ENCODE data around the gene TSC1. TPM values are rescaled to one million over a fixed set of nuclear protein-coding genes. Genes with fewer than 3 reads are reported as not detected.

TSC1 gene
- total RNA-seq, 1 experiment from 2014 or later: 19.3 TPM

DNA sequence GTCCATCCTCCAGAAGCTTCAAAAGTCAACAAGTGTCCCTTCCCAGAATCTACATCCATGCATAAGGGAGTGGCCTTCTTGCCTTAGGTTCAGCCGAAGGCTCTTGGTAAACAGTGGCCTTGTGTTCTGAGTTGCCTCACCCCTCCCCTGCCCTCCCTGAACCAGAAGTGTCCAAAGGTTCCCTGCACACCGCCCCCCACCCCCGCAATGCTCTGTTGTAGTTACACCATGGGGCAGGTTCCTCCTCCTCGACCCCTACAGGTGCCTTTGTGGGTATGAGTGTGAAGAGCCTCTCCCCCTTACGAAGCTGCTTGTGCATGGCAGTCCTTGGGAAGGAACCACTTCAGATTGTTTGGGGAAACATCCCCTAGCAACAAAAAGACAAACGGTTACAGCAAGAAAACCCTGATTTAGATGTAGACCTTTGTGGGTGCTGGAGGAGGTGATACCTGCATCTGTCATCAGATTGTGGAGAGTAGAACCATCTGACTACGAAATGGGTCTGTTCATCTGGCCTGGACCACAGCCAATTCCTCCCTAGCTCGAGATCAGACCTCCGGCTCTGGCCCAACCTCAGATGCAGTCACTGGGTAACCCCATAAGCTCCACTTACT, 58.6 kb downstream of the TSC1 start:
- ATAC-seq (no peak), DNase-seq (no peak)
- Histone ChIP-seq H3K27ac (ENCODE audit: low read length) (no peak overlapping the region), H3K27me3 (ENCODE audit: low read length) (no peaks in the 10 kb centered on the region), H3K9me2 (replicated peaks; ENCODE audit: low read length) (no peaks in the 10 kb centered on the region), H3K9ac (ENCODE audit: low read length) (no peak overlapping the region), H3K79me2 (ENCODE audit: low read length) (no peaks in the 10 kb centered on the region), H3K4me1 (ENCODE audit: insufficient read depth, low read length) (no peaks in the 10 kb centered on the region), H3K4me2 (ENCODE audit: low read length) (no peak overlapping the region), H3K4me3 (ENCODE audit: low read length) (no peak overlapping the region), H2AFZ (ENCODE audit: low read length) (no peak overlapping the region), H3K9me3 (ENCODE audit: low read length) (no peaks in the 10 kb centered on the region), H4K20me1 (ENCODE audit: low read length) (no peaks in the 10 kb centered on the region), H3K36me3 (ENCODE audit: low read depth, low read length) (no peaks in the 10 kb centered on the region), H3F3A (ENCODE audit: low read length, unreplicated experiment) (no peaks in the 10 kb centered on the region)
- ChIA-PET CTCF (no interaction called here), POLR2A (ENCODE audit: unreplicated experiment) (no interaction called here)
- intact Hi-C loops (cut with micrococcal nuclease): no loop called here
- TF ChIP-seq, protein P1, sequence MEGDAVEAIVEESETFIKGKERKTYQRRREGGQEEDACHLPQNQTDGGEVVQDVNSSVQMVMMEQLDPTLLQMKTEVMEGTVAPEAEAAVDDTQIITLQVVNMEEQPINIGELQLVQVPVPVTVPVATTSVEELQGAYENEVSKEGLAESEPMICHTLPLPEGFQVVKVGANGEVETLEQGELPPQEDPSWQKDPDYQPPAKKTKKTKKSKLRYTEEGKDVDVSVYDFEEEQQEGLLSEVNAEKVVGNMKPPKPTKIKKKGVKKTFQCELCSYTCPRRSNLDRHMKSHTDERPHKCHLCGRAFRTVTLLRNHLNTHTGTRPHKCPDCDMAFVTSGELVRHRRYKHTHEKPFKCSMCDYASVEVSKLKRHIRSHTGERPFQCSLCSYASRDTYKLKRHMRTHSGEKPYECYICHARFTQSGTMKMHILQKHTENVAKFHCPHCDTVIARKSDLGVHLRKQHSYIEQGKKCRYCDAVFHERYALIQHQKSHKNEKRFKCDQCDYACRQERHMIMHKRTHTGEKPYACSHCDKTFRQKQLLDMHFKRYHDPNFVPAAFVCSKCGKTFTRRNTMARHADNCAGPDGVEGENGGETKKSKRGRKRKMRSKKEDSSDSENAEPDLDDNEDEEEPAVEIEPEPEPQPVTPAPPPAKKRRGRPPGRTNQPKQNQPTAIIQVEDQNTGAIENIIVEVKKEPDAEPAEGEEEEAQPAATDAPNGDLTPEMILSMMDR (conservative IDR thresholded peaks at IDR 0.05; ENCODE audit: low read depth, low read length): no peak
- TF ChIP-seq EZH2phosphoT487 (IDR thresholded peaks at IDR 0.05; ENCODE audit: borderline replicate concordance, low read length) (no peak), EZH2 (IDR thresholded peaks at IDR 0.05; ENCODE audit: low read length, unreplicated experiment) (no peak)
- no TSS peak for BruUV-seq (replicated peaks)

DNA sequence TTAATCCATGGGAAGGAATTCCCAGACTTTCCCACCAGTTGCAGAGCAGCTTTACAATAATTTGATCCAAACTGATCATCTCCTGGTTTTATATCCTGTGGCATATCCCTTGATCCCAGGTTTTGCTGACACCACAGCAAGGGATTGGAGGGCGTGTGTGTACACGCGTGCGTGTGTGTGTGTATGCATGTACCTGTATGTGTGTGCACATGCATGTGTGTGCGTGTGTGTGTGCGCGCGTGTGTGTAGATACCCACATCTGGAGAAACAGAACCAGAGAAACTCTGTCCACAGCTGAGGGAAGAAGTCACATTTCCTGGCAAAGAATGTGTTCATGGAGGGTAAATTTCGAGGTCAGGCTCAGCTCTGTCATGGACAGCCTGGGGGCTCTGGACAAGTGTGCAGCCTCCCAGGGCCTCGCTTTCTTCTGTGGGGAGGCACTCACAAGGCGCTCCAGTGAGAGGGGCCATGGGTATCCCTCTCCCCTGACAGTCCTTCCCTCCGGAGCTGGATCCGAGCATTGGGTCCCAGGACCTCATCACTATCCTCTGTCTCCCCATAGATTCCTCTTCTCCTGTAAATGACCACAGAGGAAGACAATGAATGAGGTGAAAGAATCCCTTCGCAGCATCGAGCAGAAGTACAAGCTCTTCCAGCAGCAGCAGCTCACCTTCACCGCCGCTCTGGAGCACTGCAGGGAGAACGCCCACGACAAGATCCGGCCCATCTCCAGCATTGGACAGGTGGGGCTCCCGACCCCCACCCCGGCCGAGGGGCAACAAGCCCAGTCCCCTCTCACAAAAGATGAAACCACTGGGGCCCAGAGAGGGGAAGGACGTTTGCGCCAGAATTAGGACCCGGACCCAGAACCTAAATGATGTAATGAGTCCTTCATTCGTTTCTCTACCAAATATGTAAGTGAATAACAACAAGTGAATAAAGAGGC, 60.8 kb downstream of the TSC1 start:
- Histone ChIP-seq H3K4me1 (ENCODE audit: insufficient read depth, low read length) (peaks cover 4% of the 10 kb centered on the region; the same call in 1 of the 2 replicates), H3K36me3 (ENCODE audit: low read depth, low read length) (no peaks in the 10 kb centered on the region), H3K9ac (ENCODE audit: low read length) (no peak overlapping the region), H3F3A (ENCODE audit: low read length, unreplicated experiment) (no peaks in the 10 kb centered on the region), H3K27me3 (ENCODE audit: low read length) (no peaks in the 10 kb centered on the region), H4K20me1 (ENCODE audit: low read length) (no peaks in the 10 kb centered on the region), H2AFZ (ENCODE audit: low read length) (no peak overlapping the region), H3K79me2 (ENCODE audit: low read length) (no peaks in the 10 kb centered on the region), H3K9me2 (replicated peaks; ENCODE audit: low read length) (no peaks in the 10 kb centered on the region), H3K4me2 (ENCODE audit: low read length) (no peak overlapping the region), H3K9me3 (ENCODE audit: low read length) (no peaks in the 10 kb centered on the region), H3K27ac (ENCODE audit: low read length) (no peak overlapping the region), H3K4me3 (ENCODE audit: low read length) (no peak overlapping the region)
- TF ChIP-seq EZH2 (IDR thresholded peaks at IDR 0.05; ENCODE audit: low read length, unreplicated experiment): no peak
- TF ChIP-seq, protein P1 (conservative IDR thresholded peaks at IDR 0.05; ENCODE audit: low read depth, low read length): no peak
- no peak for TF ChIP-seq EZH2phosphoT487 (IDR thresholded peaks at IDR 0.05; ENCODE audit: borderline replicate concordance, low read length)
- no TSS peak for BruUV-seq (replicated peaks)
- POLR2A ChIA-PET (ENCODE audit: unreplicated experiment): no interaction called here
- CTCF ChIA-PET: no interaction called here
- no peak for DNase-seq
- ATAC-seq: no peak
- intact Hi-C loops (cut with micrococcal nuclease): no loop called here

DNA sequence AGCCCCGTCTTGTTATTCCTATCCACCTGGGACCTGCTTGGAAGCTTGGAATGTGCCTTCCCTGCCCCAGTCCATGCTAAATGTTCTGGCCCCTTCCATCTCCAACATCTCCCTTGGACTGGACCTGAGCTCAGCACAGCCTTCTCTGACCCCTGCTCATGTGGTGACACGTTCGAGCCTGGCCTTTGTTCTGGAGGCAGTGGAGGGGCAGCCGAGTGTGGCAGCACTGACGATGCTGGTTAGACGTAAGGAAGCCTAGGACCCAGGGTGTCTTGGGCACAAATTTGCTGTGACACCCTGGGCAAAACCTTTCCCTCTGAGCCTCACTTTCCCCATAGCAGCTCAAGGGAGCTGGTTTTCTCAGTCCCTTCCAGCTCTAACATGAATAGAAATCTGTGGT, 61.8 kb downstream of the TSC1 start:
- DNase-seq (no peak), ATAC-seq (no peak)
- H3K27ac ChIP-seq (ENCODE audit: low read length): no peak overlapping the region
- no peaks in the 10 kb centered on the region for H3F3A ChIP-seq (ENCODE audit: low read length, unreplicated experiment)
- H3K27me3 ChIP-seq (ENCODE audit: low read length): no peaks in the 10 kb centered on the region
- BruUV-seq (replicated peaks): no TSS peak
- H3K4me3 ChIP-seq (ENCODE audit: low read length): no peak overlapping the region
- H3K36me3 ChIP-seq (ENCODE audit: low read depth, low read length): no peaks in the 10 kb centered on the region
- no peak for TF ChIP-seq EZH2phosphoT487 (IDR thresholded peaks at IDR 0.05; ENCODE audit: borderline replicate concordance, low read length)
- no peak for TF ChIP-seq EZH2 (IDR thresholded peaks at IDR 0.05; ENCODE audit: low read length, unreplicated experiment)
- TF ChIP-seq, protein P1 (conservative IDR thresholded peaks at IDR 0.05; ENCODE audit: low read depth, low read length): no peak
- ChIA-PET CTCF (no interaction called here), POLR2A (ENCODE audit: unreplicated experiment) (no interaction called here)
- H3K4me1 ChIP-seq (ENCODE audit: insufficient read depth, low read length): peaks cover 4% of the 10 kb centered on the region; the same call in 1 of the 2 replicates
- H4K20me1 ChIP-seq (ENCODE audit: low read length): no peaks in the 10 kb centered on the region
- no peaks in the 10 kb centered on the region for H3K9me2 ChIP-seq (replicated peaks; ENCODE audit: low read length)
- H3K9ac ChIP-seq (ENCODE audit: low read length): no peak overlapping the region
- intact Hi-C loops (cut with micrococcal nuclease): no loop called here
- no peaks in the 10 kb centered on the region for H3K9me3 ChIP-seq (ENCODE audit: low read length)
- H3K4me2 ChIP-seq (ENCODE audit: low read length): no peak overlapping the region
- no peak overlapping the region for H2AFZ ChIP-seq (ENCODE audit: low read length)
- H3K79me2 ChIP-seq (ENCODE audit: low read length): no peaks in the 10 kb centered on the region

Data from PC-3 (cell line).